Islet precursor cell (in vitro differentiated cells): ENCODE results near the gene IGFL4.

ENCODE experiments used
- DNase-seq: peaks from one replicate; pipeline ENCODE4 v3.0.0-alpha.2; 2018

Gene IGFL4

GRCh38 chr19:46018729-46019251 is 22.0 kb downstream of the IGFL4 start:
- DNase-seq = peak; percentile 32

DNA sequence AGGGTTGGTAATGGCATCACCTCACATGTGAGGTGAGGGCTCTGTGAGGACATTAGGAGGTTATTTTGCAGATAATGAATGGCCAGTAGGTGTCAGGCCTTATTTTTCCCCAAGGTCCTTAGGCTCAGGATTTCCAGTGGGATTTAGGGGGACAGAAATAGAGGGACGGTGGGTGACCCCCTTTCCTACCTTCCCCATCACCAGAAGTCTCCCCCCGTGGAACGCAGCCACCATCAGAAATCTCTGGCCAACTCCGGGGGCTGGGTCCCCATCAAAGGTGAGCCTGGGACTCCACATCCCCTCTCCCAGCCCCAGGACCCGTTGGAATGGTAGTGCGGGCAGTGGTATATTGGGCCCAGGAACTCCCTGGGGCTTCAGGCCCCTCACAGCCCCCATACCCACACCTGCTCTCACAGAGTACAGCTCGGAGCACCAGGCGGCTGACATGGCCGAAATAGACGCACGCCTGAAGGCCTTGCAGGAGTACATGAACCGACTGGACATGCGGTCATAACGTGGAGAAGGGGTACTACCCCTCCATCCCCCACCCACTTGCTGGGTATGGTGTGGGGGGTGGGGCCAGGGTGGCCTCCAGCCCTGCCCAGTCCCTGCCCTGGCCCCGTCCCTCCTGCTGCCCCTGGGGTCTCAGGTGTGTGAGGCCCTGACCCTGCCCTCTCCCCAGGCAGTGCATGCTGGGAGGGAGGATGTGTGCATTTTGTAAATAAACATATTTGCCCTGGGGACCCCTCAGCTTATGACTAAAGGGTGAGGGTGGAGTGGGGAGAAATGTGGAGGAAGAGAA is 22.7 kb downstream of the IGFL4 start:
- peak; percentile 32 for DNase-seq

DNA sequence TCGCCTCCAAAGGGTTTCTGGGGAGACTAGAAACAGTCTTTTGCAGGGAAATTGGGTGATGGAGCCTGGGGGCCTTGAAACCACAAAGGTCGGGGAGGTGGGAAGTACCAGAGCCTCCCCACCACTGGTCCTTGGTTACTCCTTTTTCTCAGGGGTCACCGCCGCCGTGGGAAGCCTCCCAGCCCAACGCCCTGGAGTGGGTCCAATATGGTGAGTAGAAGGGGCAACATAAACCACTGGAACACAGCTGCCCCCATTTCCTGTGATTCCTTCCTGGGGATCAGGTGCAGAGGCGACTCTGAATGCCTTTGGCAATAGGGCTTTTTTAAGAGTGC is 23.7 kb downstream of the IGFL4 start:
- DNase-seq = no peak

GRCh38 chr19:46016426-46017094 is 24.2 kb downstream of the IGFL4 start:
- DNase-seq = peak; percentile 93

DNA sequence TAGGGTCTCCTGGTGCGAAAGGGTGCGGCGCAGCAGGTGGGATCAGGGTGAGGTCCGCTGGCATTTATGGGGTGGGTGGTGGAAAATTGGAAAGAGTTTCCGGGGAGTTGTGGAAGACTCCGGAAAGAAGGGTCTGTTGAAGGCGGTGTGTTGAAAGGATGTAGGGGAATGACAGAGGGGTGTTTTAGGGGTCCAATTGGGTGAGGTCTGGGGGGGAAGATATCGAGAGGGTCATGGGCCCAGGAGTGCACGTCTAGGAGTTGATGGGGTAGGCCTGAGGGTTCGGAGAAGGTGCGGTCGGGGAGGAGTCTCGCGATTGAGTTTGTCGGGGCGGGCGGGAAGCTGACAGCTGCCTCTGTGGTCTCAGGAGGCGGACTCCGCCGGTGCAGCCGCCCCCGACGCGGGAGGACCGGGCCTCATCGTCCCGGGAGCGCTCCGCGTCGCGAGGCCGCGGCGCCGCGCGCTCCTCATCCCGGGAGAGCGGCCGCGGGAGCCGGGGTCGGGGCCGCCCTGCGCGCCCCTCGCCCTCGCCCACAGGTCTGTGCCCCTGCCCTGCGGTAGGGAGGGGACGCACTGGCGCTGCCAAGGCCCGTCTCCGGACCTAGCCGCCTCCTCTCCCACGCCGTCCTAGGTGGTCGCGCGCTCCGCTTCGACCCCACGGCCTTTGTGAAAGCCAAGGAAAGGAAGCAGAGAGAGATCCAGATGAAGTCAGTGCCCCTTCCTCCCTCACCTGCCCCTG is 24.9 kb downstream of the IGFL4 start:
- DNase-seq = peak; percentile 57

- peak; percentile 89 for DNase-seq
Measured at GRCh38 chr19:46014941-46015686, 25.7 kb downstream of the IGFL4 start.

- no peak for DNase-seq
Measured at GRCh38 chr19:46014534-46014933, 26.3 kb downstream of the IGFL4 start.

- peak; percentile 90 for DNase-seq
Measured at GRCh38 chr19:46009530-46010510, 31.0 kb downstream of the IGFL4 start.

DNA sequence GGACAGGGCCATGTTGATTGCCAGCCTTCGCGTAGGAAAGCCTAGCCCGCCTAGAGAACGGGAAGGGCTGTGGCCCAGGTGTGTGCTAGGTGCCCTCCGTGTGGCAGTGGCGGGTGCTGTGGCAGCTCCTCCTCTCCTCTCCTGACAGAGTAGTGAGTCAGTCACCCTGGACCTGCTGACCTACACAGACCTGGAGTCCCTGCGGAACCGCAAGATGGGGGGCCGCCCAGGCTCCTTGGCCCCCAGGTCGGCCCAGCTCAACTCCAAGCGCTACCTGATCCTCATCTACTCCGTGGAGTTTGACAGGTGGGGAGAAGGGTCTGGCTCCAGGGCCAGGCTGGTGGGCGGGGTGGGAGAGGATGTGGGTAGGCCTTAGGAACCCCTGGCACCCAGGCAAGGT is 34.4 kb downstream of the IGFL4 start:
- DNase-seq = no peak

- DNase-seq = no peak
Measured at GRCh38 chr19:46002678-46003275, 38.0 kb downstream of the IGFL4 start.

DNA sequence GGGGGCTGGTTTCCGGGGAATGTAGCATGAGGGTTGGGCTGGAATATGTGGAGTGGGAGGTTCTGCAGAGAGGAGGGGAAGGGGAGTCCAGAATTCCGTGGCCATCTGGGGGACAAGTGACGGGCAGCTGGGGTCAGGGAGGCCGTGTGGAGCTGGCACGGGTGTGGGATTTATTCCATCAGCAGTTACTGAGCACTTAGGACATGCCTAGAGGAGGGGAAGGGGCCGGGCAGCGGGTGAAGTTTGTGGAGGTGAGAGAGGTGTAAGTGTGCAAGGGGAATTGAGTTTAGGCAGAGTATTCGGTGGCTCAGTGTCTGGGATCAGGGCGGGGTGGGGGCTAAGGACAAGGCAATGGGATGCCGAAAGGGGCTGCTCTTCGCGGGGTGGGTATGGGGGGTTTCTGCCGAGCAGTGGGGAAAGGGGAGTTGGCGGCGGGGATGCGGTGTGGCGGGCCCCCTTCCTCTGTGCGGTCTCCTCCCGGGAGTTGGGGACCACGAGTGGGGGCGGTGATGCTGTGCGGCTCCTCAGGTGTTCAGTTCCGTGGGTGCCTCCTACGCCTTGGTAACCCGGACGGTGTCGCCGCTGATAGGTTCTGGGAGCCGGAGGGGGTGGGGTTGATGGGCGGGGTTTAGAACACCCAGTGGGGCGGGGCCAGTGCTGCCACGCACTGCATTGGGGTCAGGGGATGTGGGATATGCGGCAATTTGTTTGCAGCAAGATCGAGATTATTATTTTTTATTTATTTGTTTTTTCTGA is 40.1 kb downstream of the IGFL4 start:
- peak; percentile 75 for DNase-seq

GRCh38 chr19:45999653-46000121 is 41.1 kb downstream of the IGFL4 start:
- peak; percentile 82 for DNase-seq

- DNase-seq = no peak
Measured at GRCh38 chr19:45998834-45999233, 42.0 kb downstream of the IGFL4 start.

DNA sequence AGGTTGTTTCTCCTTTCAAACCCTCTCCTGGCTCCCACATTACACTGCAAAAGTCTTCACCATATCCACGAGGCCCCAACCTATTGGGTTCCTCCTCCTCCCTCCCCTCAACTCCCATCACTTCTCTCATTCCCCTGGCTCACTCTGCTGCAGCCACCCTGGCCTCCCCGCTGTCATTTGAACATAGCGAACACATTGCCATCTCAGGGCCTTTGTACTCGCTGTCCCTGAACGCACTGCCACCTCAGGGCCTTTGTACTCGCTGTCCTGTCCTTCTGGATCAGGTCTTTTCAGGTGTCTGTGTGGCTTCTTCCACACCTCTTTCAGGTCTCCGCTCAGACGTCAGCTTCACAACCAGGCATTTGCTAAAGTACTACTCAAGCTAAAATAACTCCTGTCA is 43.9 kb downstream of the IGFL4 start:
- DNase-seq = no peak

- no peak for DNase-seq
Measured at GRCh38 chr19:45995715-45996385, 45.0 kb downstream of the IGFL4 start.

DNA sequence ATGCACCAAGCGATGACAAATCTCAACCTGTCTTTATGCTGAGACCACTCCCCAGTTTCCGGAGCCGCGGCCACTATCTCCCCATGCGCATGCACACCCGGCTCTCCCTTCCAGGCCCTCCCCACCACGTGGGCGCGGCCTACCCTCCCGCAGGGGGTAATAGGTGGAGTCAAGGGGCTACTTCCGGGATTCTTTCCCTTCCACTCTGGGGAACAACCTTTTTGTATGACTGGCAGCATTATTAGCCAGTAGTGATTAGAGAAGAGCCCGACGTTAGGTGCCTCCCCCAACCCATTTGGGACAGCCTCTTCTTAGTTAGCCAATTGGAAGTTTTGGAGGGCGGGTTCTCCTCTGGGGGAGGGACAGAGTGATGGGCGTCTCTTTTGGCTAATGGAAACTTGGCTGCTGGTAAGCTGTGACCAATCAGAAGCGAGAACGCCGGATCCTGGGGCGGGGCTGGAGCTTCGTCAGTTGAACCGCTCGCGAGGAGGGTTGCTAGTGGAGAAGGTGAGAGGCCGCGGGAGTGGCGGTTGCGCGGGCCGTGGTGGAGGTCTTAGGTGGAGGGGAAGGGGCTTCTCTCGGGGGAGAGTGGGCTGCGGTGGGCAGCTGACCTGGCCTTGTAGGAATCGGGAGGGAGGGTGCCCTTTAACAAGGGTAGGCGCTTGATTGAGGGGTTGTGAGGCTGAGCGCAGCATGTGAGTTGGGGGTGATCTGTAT is 45.6 kb downstream of the IGFL4 start, which contains the start of gene CCDC61:
TSS of gene CCDC61 (plus strand) at position 470 of the 717 bp plus-strand sequence. CDS start 7,552 bp downstream, outside the sequence.
- peak; percentile 99 for DNase-seq

GRCh38 chr19:45994456-45994997 is 46.3 kb downstream of the IGFL4 start:
- DNase-seq = no peak

GRCh38 chr19:45990113-45990728 is 50.6 kb downstream of the IGFL4 start:
- no peak for DNase-seq
